Fibroblast of skin of right quadriceps (primary cell): ENCODE results near the gene PRDM11.
A peak's percentile ranks its signal among the peaks of the same experiment; 100 is the strongest.

Experiments used
- DNase-seq: peaks from one replicate; pipeline ENCODE4 v3.0.0-alpha.2; 2013

PRDM11 gene

GRCh38 chr11:45267652-45268299 lies 121.3 kb downstream of the PRDM11 start:
- no peak for DNase-seq

GRCh38 chr11:45269678-45270077 lies 123.2 kb downstream of the PRDM11 start:
- DNase-seq: no peak

GRCh38 chr11:45270946-45271716 lies 124.7 kb downstream of the PRDM11 start:
- DNase-seq: no peak

- DNase-seq: no peak
Measured at GRCh38 chr11:45272701-45273100, 126.3 kb downstream of the PRDM11 start.

- no peak for DNase-seq
Measured at GRCh38 chr11:45273509-45273908, 127.1 kb downstream of the PRDM11 start.

- DNase-seq: no peak
Measured at GRCh38 chr11:45274206-45274605, 127.8 kb downstream of the PRDM11 start.

GRCh38 chr11:45275828-45276227 lies 129.4 kb downstream of the PRDM11 start:
- DNase-seq: peak; percentile 38

- no peak for DNase-seq
Measured at GRCh38 chr11:45278714-45279113, 132.3 kb downstream of the PRDM11 start.

- no peak for DNase-seq
Measured at GRCh38 chr11:45279645-45280044, 133.2 kb downstream of the PRDM11 start.

GRCh38 chr11:45280449-45280848 lies 134.0 kb downstream of the PRDM11 start:
- no peak for DNase-seq

GRCh38 chr11:45282081-45282480 lies 135.6 kb downstream of the PRDM11 start:
- DNase-seq: no peak
